Measurements from ENCODE around the gene RAD51D.
"Not testable (repeated sequence)": the region's sequence is repeated elsewhere in the genome, so short reads cannot be mapped to it uniquely, and the experiment has no call there.

RAD51D gene

GRCh38 chr17:35141681-35142466, 22.2 kb upstream of the RAD51D start, which contains the start of gene NLE1:
TSS of gene NLE1 (minus strand) at chr17:35142303. CDS start at chr17:35142275, 28 bp downstream.
- DNase-seq = peak; percentile 69 to 83

GRCh38 chr17:35138218-35138617, 18.6 kb upstream of the RAD51D start:
- no peak for DNase-seq

GRCh38 chr17:35135322-35135721, 15.7 kb upstream of the RAD51D start:
- DNase-seq = no peak

DNA sequence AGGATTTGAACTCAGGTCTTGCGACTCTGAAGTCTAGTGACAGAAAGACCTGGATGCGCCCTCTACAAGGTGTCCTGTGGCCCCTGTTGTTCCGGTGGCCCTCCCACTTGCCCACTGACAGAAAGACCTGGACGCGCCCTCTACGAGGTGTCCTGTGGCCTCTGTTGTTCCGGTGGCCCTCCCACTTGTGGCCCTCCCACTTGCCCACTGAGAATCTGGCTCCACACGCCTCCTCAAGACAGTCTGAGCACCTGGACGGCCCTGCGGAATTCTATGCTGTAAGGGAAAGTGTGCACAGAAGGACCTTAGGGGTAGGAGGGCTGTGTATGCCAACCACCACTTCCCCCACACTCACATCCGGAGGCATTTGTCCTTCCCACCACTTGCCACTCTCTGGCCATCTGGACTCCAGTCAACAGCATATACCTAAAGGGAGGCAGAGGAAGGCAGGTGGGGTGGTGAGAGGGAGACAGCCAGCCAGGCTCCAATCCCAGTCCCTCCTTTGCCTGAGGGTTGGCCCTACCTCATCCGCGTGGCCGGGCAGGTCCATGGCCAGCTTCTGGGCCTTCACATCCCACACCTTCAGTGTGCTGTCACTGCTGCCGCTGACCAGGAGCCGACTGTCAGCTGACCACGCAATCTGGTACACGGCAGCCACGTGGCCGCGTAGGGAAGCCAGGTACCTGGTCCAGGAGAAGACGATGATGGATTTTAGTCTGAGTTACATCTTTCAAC, 13.3 kb upstream of the RAD51D start:
- no peak for DNase-seq

GRCh38 chr17:35132099-35132498, 12.4 kb upstream of the RAD51D start:
- no peak for DNase-seq

DNA sequence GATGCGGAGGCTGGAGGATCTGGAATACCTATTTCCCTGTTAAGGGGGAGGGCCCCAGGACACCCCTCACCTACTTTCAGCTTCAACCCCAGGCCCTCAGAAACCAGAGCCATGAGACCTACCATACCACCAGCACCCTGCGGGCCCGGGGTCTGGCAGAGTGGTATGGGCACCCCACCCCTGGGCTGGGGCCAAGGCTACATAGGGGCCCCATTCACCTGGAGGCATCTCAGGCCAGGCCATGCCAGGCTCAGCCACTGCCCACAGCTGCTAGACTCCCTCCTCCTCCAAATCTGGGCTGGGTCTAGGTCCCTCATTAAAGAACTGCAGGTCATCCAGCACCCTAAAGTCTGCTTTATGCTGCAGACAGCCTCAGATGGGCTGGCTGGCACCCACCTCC, 10.7 kb upstream of the RAD51D start:
- no peak for DNase-seq

- DNase-seq = no peak
Measured at GRCh38 chr17:35129973-35130351, 10.3 kb upstream of the RAD51D start.

GRCh38 chr17:35129154-35129972, 9.7 kb upstream of the RAD51D start:
- DNase-seq = no peak

DNA sequence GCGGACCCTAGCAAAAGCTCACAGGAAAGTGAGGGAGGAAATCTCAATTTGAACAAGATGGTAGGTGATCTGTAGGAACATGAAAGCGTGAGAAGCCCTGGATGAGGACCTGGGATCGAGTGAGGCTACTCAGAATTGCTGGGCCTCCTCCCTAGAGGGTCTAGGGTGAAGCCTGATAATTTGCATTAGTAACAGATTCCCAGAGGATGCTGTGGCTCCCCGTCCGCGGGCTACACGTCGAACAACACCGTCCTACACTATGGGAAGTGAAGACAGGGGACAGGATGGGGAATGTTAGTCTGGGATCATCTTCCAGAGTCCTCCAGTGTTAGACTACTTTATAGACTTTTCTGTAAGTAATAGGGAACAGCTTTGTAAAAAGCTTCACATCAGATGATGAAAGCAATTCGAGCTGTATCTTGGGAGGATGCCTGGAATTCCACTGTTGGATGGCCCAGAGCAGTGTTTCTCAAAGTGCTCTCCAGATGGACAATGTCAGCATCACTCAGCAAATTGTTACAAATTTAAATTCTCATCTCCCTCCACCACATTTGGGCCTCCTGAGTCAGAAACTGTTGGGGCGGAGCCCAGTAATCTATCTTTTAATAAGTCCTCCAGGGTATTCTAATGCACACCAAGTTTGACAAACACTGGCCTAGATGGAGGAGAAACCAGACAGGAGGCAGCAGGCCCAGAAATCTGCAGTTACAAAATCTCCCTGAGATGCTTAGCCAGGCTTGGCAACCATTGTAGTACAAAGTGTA, 8.3 kb upstream of the RAD51D start:
- no peak for DNase-seq

DNA sequence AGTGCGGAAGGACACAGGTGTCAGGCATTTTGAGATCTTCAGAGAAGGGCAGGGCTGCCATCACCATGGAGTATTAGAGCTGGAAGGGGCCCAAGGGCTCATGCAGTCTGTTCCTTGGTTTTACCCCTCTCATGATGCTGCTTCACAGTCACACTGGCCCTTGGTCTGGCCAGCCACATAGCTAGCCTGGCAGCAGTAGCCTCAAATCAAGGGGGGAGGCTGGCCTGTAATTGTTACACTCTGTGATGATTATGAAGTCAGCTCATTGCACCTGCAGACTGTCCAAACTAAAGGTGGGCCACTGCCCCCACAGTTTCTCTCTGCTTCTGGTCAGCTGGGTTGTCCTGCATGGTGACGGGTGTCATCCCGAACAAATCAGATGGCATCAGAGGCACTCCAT, 1.7 kb upstream of the RAD51D start, which contains the start of gene FNDC8:
Gene FNDC8, plus strand, starts transcription at position 301 of the 400 bp plus-strand sequence. Its CDS starts 79 bp downstream, at position 380.
- DNase-seq = no peak

DNA sequence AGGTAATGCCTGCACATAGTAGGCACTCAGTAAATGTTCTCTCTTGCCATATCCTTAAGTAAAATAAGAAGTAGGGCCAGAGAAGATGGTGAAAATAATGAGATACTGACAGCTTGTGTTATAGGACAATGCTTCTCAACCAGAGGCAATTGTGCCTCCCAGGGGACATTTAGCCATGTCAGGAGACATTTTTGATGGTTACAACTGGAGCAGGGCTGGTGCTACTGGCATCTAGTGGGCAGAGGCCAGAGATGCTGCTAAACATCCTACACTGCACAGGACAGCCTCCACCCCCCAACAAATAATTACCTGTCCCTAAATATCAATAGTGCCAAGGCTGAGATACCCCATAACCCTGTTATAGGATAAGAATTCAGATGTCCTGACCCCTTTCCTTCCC, 1.7 kb downstream of the RAD51D start:
- DNase-seq = peak; percentile 36 to 43

DNA sequence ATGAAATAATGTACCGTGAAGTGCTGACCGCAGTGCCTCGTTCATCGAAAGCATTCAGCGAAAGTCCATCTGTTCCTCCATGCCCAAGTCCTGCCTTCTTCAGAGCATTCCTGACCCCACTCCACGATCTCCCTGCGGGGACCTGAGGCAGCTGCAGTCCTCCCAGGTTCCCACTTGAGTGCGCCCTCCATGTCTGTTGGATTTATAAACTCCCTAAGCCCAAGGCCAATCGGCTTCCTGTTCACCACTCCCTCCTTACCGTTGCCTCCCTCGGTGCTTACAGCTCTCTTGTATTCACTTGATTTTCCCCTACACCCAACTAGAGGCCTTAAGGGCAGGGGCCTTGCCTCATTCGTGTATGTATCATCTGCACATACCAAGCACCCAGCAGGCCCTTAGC, 2.8 kb downstream of the RAD51D start:
- DNase-seq = no peak

GRCh38 chr17:35110791-35111190, 8.9 kb downstream of the RAD51D start:
- DNase-seq = not testable (repeated sequence)

- DNase-seq = no peak
Measured at GRCh38 chr17:35104844-35105450, 14.7 kb downstream of the RAD51D start.

- DNase-seq = no peak
Measured at GRCh38 chr17:35103271-35103670, 16.4 kb downstream of the RAD51D start.

- no peak for DNase-seq
Measured at GRCh38 chr17:35101725-35102124, 17.9 kb downstream of the RAD51D start.

DNA sequence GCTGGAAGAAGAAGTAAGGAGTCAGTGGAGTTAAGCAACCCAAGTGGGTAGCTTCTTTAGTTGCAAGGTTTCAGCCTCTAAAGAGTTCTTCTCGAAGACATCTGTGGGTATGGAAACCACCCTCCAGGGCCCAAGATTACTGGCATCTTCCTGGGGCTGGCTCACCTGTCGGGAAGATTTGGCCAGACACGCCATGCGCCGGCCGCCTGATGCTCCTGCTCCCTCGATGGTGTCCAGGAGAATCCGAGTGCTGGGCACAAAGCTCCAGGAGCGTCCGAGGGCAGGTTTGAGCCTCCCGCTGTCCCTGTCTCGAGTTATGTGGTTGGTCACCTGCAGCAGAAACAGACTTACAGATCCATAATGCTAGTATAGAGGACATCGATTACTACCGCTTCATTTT, 18.6 kb downstream of the RAD51D start:
- DNase-seq = no peak

DNA sequence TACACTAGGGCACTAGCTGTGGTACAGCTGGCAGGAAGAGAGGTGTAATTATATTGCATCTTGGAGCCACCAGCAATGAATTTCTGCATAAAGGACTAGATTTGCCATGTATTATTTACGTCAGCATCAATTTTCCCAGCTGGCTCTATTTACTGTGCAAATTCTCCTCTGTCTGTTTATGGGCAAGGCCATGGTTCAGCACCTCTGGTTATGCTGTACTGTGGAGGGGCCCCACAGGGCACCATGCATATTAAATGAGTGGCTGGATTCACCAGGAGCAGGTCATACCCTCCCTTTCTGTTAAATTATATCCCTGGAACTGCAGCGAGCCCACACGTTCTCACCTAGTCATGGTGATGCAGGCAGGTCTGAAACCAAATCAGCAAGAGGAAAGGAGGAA, 19.8 kb downstream of the RAD51D start:
- no peak for DNase-seq

DNA sequence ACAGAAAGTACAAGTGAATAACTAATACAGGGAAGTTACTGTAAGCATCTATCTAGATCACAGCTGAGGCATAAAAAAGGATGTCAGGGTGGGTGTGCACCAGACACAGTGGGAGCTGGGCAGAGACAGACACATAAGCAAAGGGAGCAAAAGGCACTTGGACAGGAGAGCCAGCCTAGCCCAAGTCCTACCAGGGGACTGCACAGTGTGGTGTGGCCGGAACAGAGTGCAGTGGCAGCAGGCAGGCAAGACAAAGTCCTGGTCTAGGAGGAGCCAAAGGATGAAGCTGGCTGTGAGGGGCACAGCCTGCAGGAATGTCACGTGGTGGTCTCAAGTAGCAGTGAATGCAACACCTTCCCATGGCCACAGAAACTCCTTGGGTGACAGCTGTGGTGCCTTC, 21.9 kb downstream of the RAD51D start:
- no peak for DNase-seq

- DNase-seq = no peak
Measured at GRCh38 chr17:35095741-35096140, 23.9 kb downstream of the RAD51D start.

DNA sequence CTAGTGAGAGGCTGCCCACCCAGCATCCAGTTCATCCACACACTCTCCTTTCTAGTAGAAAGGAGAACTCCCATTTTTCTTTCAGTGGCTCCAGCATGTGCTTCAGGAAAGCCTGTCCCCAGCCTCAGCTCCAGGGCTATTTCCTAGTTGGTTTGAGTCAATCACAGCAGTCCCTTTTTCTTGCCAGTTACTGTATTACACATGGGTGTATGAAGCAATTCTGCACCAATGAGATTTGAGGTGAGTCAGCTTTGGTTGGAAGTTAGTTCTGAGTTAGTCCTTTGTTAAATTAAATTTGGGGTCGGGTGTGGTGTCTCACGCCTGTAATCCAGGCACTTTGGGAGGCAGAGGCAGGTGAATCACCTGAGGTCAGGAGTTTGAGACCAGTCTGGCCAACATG, 24.8 kb downstream of the RAD51D start:
- no peak for DNase-seq

DNA sequence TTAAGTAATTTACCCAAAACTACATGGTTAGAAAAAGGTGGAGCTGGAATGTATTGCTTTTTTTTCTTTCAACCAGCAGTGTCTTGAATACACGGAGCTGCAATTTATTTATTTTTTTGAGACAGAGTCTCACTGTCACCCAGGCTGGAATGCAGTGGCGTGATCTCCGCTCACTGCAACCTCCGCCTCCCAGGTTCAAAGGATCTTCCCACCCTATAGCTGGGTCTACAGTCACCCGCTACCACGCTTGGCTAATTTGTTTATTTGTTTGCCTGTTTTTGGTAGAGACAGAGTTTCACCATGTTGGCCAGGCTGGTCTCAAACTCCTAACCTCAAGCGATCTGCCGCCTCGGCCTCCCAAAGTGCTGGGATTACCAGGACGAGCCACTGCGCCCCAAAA, 29.0 kb downstream of the RAD51D start:
- DNase-seq = not testable (repeated sequence)

Measured in Kasumi-1 (cell line).